HCT116 (cell line): Measurements from ENCODE around the gene LHX1. TPM values are rescaled to one million over a fixed set of nuclear protein-coding genes. Genes with fewer than 3 reads are reported as not detected.

Source experiments
- ATAC-seq: fragments of 200-7000 bp; cut with Tn5 transposase; 2 replicates; pipeline ENCODE4 v1.9.1; 2020; ENCODE audit warnings: mild to moderate bottlenecking, moderate library complexity
- BruUV-seq: library from RNA; stranded (reverse); fragments of 400-500 nt; replicated peaks from 2 replicates; lab custom pipeline; 2021; lab: Mats Ljungman, UMichigan
- CTCF ChIA-PET: fragments of 300-600 bp; sonication (Branson Sonifier 250); formaldehyde crosslinking; loops from one replicate; lab custom pipeline; 2021; ENCODE audit warnings: antibody characterized with exemption; lab: Charles Lee
- POLR2A ChIA-PET: fragments of 300-600, 350-600 bp; sonication (Branson Sonifier 250); formaldehyde crosslinking; loops from one replicate; lab custom pipeline; 2021; ENCODE audit warnings: antibody characterized with exemption; lab: Charles Lee
- RAD21 ChIA-PET, 2 experiments: fragments of 300-600 bp; sonication (Branson Sonifier 250); formaldehyde crosslinking; loops; one replicate each; lab custom pipeline; 2023; ENCODE audit warnings: low total read pairs in 2 of 2; ENCODE audit not compliant: uncharacterized antibody in 2 of 2, unreplicated experiment in 2 of 2, low non-redundant PET in 1 of 2; lab: Charles Lee
- DNase-seq: peaks from one replicate; pipeline ENCODE4 v3.0.0-alpha.2; 2010; ENCODE audit warnings: low read depth, low spot score
- H2AFZ ChIP-seq: fragments of 200-600 bp; shearing (Covaris generic), sonication (generic); 2 replicates; pipeline ENCODE4 v1.6.1; 2017; ENCODE audit warnings: low read depth, mixed run types, mixed read lengths, antibody characterized with exemption, low read length; ENCODE audit not compliant: poor library complexity, severe bottlenecking
- H3K27ac ChIP-seq: 2 replicates; pipeline ENCODE4 v1.5.1; 2012; ENCODE audit warnings: low read depth, low read length
- H3K27me3 ChIP-seq: fragments of 200-600 bp; sonication (generic); 2 replicates; pipeline ENCODE4 v1.6.1; 2016; ENCODE audit warnings: mixed run types, low read length, mixed read lengths; ENCODE audit not compliant: insufficient read depth
- H3K36me3 ChIP-seq, 2 experiments: fragments of 200-500 bp in 1 of 2; fragments of 200-600 bp in 1 of 2; sonication (Bioruptor generic) in 1 of 2; sonication (generic) in 1 of 2; 2 replicates each; pipeline versions ENCODE4 v1.5.1 to v1.6.1; 2014 to 2016; ENCODE audit warnings: low read length in 2 of 2, inconsistent platforms in 1 of 2, mixed read lengths in 1 of 2, mixed run types in 1 of 2; ENCODE audit not compliant: insufficient read depth in 2 of 2, control insufficient read depth in 1 of 2
- H3K4me1 ChIP-seq, 2 experiments: fragments of 200-600 bp in 1 of 2; sonication (generic) in 1 of 2; 2 replicates each; pipeline versions ENCODE4 v1.5.1 to v1.6.1; 2012 to 2017; ENCODE audit warnings: low read length in 2 of 2, inconsistent platforms in 1 of 2, mild to moderate bottlenecking in 1 of 2, mixed read lengths in 1 of 2, mixed run types in 1 of 2, moderate library complexity in 1 of 2; ENCODE audit not compliant: insufficient read depth in 2 of 2, control insufficient read depth in 1 of 2
- H3K4me2 ChIP-seq: fragments of 200-600 bp; sonication (generic); 2 replicates; pipeline ENCODE4 v1.6.1; 2017; ENCODE audit warnings: mixed run types, low read length, mixed read lengths
- H3K4me3 ChIP-seq, 2 experiments: fragments of 200-600 bp in 1 of 2; sonication (generic) in 1 of 2; replicated peaks in 1 of 2; 2 replicates each; pipeline ENCODE4 v1.5.1; 2011 to 2016; ENCODE audit warnings: low read length in 2 of 2, control low read depth in 1 of 2, low read depth in 1 of 2, mild to moderate bottlenecking in 1 of 2, mixed read lengths in 1 of 2, mixed run types in 1 of 2
- H3K79me2 ChIP-seq: fragments of 200-600 bp; sonication (generic); 2 replicates; pipeline ENCODE4 v1.6.1; 2017; ENCODE audit warnings: mild to moderate bottlenecking, mixed run types, low read length, moderate library complexity, mixed read lengths; ENCODE audit not compliant: insufficient read depth
- H3K9ac ChIP-seq: fragments of 200-600 bp; sonication (generic); 2 replicates; pipeline ENCODE4 v1.6.1; 2016; ENCODE audit warnings: low read length, mixed read lengths
- H3K9me2 ChIP-seq: fragments of 200-600 bp; sonication (generic), shearing (Covaris generic); 2 replicates; pipeline ENCODE4 v1.6.1; 2017; ENCODE audit warnings: mixed run types, mild to moderate bottlenecking, moderate library complexity; ENCODE audit not compliant: insufficient read depth
- H3K9me3 ChIP-seq, 2 experiments: fragments of 200-500 bp in 1 of 2; fragments of 200-600 bp in 1 of 2; sonication (Bioruptor generic) in 1 of 2; sonication (generic) in 1 of 2; 2 replicates each; pipeline ENCODE4 v1.6.1; 2014 to 2017; ENCODE audit warnings: low read length in 2 of 2, mixed read lengths in 2 of 2, inconsistent platforms in 1 of 2, low read depth in 1 of 2, mild to moderate bottlenecking in 1 of 2, mixed run types in 1 of 2, moderate library complexity in 1 of 2; ENCODE audit not compliant: control insufficient read depth in 1 of 2, insufficient read depth in 1 of 2
- H4K20me1 ChIP-seq: fragments of 200-600 bp; sonication (generic), shearing (Covaris generic); 2 replicates; pipeline ENCODE4 v1.6.1; 2017; ENCODE audit warnings: mixed run types, mild to moderate bottlenecking, moderate library complexity; ENCODE audit not compliant: insufficient read depth
- CBX3 ChIP-seq: IDR thresholded peaks from 2 replicates; pipeline ENCODE4 v1.6.1; 2012; ENCODE audit warnings: low read depth
- EGR1 ChIP-seq: IDR thresholded peaks from 2 replicates; pipeline ENCODE4 v1.6.1; 2012; ENCODE audit warnings: low read depth
- EZH2 ChIP-seq: fragments of 200-600 bp; sonication (generic); IDR thresholded peaks from 2 replicates; pipeline ENCODE4 v1.6.1; 2017; ENCODE audit warnings: antibody characterized with exemption, mixed run types
- FOSL1 ChIP-seq: IDR thresholded peaks from 2 replicates; pipeline ENCODE4 v1.6.1; 2012; ENCODE audit warnings: low read depth
- POLR2A ChIP-seq: IDR thresholded peaks from 2 replicates; pipeline ENCODE4 v1.7.0; 2011; ENCODE audit warnings: borderline replicate concordance; ENCODE audit not compliant: insufficient read depth, insufficient read length; ENCODE audit errors: extremely low read depth
- POLR2AphosphoS5 ChIP-seq: IDR thresholded peaks from 2 replicates; pipeline ENCODE4 v1.6.1; 2011; ENCODE audit warnings: mild to moderate bottlenecking, low read depth, low read length, moderate library complexity
- YY1 ChIP-seq: IDR thresholded peaks from 2 replicates; pipeline ENCODE4 v1.6.1; 2011; ENCODE audit warnings: low read length, low read depth, moderate library complexity, mild to moderate bottlenecking; ENCODE audit not compliant: insufficient replicate concordance; ENCODE audit errors: extremely low read depth
- ZFX ChIP-seq: fragments of 450-650 bp; IDR thresholded peaks from 2 replicates; pipeline ENCODE4 v1.6.1; 2017
- intact Hi-C: fragments of 100-400 bp; cut with micrococcal nuclease; formaldehyde crosslinking; loops from 2 replicates; pipeline ENCODE4 v1.10.0; 2022
- total RNA-seq: library from RNA; stranded (reverse); gene quantifications from one replicate; pipeline ENCODE4 v1.2.1, GENCODE V29; 2021; ENCODE audit not compliant: unreplicated experiment
- TF ChIP-seq, protein P1 (sequence below): IDR thresholded peaks from 2 replicates; pipeline ENCODE4 v1.6.1; 2012
- TF ChIP-seq, protein P2 (sequence below): IDR thresholded peaks from 2 replicates; pipeline ENCODE4 v1.6.1; 2012; ENCODE audit warnings: low read depth
- TF ChIP-seq, protein P3 (sequence below): IDR thresholded peaks from 2 replicates; pipeline ENCODE4 v1.6.1; 2012
- TF ChIP-seq, protein P4 (sequence below), 3 experiments: fragments of 200-600 bp in 1 of 3; sonication (generic) in 1 of 3; IDR thresholded peaks in 2 of 3; conservative IDR thresholded peaks in 1 of 3; 2 replicates each; pipeline ENCODE4 v1.5.1; 2012 to 2017; ENCODE audit warnings: low read depth in 2 of 3, low read length in 2 of 3, antibody characterized with exemption in 1 of 3, borderline replicate concordance in 1 of 3, control low read depth in 1 of 3, mild to moderate bottlenecking in 1 of 3, mixed read lengths in 1 of 3, mixed run types in 1 of 3, moderate library complexity in 1 of 3; ENCODE audit not compliant: insufficient read depth in 1 of 3

LHX1 gene
- total RNA-seq, 1 experiment from 2014 or later, result 0.44 TPM

DNA sequence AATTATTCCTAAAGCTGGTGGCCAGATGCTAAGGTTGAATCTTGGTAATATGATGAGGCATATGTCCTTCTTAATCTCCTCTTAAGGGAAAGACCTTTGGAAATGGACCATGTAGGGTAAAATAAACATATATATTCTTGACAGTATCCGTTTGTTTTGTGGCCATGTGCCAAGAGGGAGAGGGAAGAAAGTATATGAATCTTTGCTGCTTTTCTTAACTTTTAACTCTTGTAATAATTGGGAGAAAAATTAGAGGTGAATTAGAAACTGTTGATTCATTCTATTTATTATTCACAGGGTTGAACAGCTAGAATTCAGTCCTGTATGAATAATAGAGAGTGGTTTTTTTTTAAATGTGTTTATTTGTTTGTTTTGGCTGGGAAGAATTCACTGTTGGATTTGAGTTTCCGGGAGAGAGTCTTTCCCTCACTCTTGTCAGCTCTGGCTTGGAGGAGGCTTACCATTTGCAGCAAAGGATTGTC is 43.0 kb downstream of the LHX1 start:
- no peaks in the 10 kb centered on the region for H3K9me3 ChIP-seq
- no peak for DNase-seq
- POLR2A ChIA-PET, result no interaction called here
- no peak overlapping the region for H3K4me2 ChIP-seq
- RAD21 ChIA-PET, result no interaction called here
- intact Hi-C loops, result no loop called here
- peaks cover 99% of the 10 kb centered on the region for H3K79me2 ChIP-seq
- no peak overlapping the region for H3K9ac ChIP-seq
- no peak overlapping the region for H2AFZ ChIP-seq
- no peak for ATAC-seq
- CTCF ChIA-PET, result no interaction called here
- BruUV-seq, result no TSS peak
- TF ChIP-seq, protein P1, sequence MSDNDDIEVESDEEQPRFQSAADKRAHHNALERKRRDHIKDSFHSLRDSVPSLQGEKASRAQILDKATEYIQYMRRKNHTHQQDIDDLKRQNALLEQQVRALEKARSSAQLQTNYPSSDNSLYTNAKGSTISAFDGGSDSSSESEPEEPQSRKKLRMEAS, result no peak
- TF ChIP-seq POLR2A (no peak), EZH2 (no peak), ZFX (no peak), YY1 (no peak), FOSL1 (no peak), EGR1 (no peak), CBX3 (no peak), POLR2AphosphoS5 (no peak)
- TF ChIP-seq, protein P2, sequence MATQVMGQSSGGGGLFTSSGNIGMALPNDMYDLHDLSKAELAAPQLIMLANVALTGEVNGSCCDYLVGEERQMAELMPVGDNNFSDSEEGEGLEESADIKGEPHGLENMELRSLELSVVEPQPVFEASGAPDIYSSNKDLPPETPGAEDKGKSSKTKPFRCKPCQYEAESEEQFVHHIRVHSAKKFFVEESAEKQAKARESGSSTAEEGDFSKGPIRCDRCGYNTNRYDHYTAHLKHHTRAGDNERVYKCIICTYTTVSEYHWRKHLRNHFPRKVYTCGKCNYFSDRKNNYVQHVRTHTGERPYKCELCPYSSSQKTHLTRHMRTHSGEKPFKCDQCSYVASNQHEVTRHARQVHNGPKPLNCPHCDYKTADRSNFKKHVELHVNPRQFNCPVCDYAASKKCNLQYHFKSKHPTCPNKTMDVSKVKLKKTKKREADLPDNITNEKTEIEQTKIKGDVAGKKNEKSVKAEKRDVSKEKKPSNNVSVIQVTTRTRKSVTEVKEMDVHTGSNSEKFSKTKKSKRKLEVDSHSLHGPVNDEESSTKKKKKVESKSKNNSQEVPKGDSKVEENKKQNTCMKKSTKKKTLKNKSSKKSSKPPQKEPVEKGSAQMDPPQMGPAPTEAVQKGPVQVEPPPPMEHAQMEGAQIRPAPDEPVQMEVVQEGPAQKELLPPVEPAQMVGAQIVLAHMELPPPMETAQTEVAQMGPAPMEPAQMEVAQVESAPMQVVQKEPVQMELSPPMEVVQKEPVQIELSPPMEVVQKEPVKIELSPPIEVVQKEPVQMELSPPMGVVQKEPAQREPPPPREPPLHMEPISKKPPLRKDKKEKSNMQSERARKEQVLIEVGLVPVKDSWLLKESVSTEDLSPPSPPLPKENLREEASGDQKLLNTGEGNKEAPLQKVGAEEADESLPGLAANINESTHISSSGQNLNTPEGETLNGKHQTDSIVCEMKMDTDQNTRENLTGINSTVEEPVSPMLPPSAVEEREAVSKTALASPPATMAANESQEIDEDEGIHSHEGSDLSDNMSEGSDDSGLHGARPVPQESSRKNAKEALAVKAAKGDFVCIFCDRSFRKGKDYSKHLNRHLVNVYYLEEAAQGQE, result no peak
- TF ChIP-seq, protein P3, sequence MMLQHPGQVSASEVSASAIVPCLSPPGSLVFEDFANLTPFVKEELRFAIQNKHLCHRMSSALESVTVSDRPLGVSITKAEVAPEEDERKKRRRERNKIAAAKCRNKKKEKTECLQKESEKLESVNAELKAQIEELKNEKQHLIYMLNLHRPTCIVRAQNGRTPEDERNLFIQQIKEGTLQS, result no peak
- TF ChIP-seq, protein P4, sequence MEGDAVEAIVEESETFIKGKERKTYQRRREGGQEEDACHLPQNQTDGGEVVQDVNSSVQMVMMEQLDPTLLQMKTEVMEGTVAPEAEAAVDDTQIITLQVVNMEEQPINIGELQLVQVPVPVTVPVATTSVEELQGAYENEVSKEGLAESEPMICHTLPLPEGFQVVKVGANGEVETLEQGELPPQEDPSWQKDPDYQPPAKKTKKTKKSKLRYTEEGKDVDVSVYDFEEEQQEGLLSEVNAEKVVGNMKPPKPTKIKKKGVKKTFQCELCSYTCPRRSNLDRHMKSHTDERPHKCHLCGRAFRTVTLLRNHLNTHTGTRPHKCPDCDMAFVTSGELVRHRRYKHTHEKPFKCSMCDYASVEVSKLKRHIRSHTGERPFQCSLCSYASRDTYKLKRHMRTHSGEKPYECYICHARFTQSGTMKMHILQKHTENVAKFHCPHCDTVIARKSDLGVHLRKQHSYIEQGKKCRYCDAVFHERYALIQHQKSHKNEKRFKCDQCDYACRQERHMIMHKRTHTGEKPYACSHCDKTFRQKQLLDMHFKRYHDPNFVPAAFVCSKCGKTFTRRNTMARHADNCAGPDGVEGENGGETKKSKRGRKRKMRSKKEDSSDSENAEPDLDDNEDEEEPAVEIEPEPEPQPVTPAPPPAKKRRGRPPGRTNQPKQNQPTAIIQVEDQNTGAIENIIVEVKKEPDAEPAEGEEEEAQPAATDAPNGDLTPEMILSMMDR (IDR thresholded peaks at IDR 0.05 in 2 of 3, conservative IDR thresholded peaks at IDR 0.05 in 1 of 3; ENCODE audit: borderline replicate concordance in 1 of 3, insufficient read depth in 1 of 3, low read depth in 2 of 3, low read length in 2 of 3), result no peak
- H3K27ac ChIP-seq, result no peak overlapping the region
- H3K9me2 ChIP-seq, result no peaks in the 10 kb centered on the region
- no peak overlapping the region for H3K4me3 ChIP-seq
- H3K27me3 ChIP-seq, result no peaks in the 10 kb centered on the region
- peaks cover 0 to 2% of the 10 kb centered on the region in 2 experiments; a peak in 2 of 4 replicates for H3K36me3 ChIP-seq
- H4K20me1 ChIP-seq, result peaks cover 25% of the 10 kb centered on the region; the same call in 1 of the 2 replicates
- H3K4me1 ChIP-seq, result peaks cover 0 to 2% of the 10 kb centered on the region in 2 experiments; a peak in 1 of 4 replicates
